Stimulated activated CD8-positive, alpha-beta memory T cell treated with anti-CD3 and anti-CD28 coated beads, Interleukin-7, amount 100 ng/mL, for 48 hours (primary cell): ENCODE data around the gene CIDEA.

Experiments
- DNase-seq, 2 donors: peaks; one replicate each; pipeline ENCODE4 v3.0.0-alpha.2; 2020; ENCODE audit warnings: low read depth in 1 of 2; ENCODE audit errors: extremely low read depth in 1 of 2

Gene CIDEA

DNA sequence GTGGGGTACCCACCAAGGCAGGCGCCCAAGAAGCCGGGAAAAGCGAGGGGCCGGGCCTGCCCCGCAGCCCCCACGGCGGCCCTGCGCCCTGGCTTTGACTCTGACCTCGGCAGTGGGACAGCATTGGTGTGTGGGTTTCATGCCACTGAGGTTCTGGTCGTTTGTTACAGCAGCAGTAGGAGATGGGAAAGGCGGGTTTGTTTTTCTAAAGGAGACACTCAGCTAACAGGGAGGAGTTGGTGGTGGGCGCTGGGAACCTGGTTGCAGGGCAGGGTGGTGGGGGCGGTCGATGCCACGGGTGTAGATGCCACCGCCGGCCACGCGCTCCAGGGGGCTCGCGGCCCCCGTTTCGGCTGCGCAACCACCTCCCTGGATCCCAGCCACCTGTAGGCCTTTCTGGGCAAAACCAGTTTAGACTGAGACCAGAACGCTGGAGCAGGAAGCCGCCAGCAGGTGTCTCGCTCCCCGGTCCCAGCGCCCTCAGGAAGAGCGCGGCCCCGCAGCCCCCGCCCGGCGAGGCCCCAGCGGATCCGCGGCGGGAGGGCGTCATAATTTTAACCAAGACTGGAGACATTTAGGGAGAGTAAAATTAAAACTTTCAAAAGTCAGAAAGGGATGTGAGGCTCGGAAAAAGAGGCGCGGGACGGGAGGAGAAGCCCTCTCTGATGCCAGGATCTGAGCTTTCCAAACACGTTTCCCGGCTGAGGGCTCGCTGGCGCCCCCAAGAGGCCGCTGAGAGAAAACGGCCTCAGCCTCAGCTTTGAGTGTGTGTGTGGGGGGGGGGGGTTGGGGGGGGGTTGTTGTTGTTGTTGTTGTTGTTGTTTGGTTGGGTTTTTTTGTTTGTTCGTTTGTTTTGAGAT lies 17.4 kb downstream of the CIDEA start:
- DNase-seq, result peak in 1 of 2 donors; percentile 20

DNA sequence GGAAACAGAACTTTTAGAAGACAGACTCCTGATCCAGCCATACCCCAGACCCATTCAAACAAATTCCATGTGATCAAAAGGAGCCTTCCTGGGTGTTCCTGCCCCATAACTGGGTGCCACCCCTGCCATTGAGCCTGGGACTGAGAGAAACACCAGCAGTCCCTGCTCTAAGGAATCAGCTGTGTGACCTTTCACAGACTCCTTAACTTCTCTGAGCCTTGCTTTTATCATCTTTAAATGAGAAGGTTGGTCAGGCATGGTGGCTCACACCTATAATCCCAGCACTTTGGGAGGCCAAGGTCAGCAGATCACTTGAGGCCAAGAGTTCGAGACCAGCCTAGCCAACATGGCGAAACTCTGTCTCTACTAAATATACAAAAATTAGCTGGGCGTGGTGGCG lies 20.6 kb downstream of the CIDEA start:
- no peak for DNase-seq

DNA sequence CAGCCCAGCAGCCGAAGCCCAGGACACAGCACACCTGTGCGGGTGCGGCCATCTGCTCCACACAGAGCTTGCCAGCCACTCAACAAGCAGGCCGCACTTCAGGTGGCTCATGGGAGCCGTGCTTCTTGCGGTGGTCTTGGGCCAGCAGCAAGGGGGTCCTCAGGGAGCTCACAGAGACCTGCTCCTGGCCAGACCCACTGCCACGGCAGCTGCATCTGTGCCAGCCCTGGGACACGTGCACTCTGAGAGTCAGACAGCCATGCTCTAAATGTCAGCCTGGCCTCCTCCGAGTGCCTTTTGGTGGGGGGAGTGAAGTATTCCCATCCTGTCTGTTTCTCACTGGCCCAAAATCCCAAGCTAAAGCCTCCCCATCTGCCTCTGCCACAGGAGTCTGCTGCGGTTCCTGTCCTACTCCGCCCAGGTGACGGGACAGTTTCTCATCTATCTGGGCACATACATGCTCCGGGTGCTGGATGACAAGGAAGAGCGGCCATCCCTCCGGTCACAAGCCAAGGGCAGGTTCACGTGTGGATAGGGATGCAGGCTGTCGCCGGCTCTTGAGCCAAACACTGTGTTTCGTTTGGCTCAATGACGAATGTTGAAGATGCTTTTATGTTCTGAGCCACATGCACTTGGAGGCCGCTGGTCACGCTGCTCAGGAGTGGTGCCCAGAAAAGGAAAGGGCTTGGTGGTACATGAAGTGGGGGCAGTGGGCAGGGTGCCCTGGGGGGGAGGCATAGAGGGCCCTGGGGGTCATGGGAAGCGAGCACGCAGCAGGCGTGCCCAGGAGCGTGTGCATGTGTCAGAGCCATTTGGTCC lies 22.8 kb downstream of the CIDEA start:
- DNase-seq, result no peak

DNA sequence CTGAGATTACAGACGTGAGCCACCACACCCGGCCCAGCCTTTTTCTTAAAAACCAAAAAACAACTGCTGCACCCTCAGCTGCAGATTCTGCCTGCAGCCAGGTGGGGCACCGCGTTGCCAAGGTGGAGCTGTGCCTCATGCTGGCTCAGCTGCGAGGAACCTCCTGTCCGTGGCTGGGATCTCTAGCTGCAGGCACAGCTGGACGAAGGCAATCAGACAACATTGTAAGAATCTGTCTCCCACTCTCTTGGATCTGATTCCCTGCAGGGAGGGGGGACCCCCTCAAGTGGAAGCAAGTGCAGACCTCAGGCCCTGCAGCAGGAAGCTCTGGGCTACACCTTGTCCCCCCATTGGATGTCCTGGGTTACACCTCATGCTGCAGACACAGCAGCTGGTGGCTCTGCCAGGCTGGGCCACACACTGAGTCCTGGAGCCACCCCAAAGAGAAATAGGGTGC lies 24.1 kb downstream of the CIDEA start:
- DNase-seq, result no peak

DNA sequence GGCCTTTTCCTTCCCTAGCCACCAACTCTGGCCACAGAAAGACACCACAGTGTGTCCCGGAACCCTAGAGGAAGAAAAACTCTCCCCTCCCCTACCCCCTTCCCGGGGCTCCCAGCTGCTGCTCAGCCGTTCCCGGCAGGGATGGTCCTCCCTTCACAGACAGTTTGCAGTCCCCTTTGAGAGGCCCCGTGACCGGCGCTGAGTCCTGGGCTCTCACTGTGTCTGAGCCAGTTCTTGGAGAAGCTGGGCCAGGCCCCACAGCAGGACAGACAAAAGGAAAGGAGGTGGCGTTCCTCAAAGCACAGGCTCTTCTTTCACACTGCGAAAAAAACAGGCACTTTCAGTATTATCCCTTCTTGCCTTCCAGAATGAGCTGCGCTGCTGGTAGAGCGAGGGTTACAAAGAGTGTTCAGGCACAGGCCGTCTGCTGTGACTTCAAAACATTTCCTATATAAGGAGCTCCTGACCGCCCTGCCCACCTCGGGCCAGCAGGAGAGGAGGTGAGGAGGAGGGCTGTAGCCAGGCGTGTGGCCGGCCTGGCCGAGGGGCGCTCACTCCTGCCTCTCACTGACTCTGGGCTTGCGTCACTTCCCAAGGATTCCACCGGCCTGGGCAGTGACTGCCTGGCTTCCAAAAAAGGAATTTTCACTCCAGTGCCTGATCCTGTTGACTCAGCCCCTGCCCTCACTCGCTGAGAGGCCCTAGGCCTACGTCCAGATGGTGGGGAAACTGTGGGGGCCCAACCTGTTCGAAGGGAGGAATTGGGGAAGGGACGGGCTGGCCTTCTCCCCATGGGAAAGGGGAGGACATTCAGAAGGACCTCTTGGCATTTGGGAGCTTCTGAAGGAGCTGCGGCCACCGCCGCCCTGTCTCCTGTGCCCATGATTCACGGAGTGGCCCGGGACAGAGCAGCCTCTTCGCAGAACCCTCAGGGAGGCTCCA lies 24.9 kb downstream of the CIDEA start:
- no peak for DNase-seq

GRCh38 chr18:12279781-12280531 lies 25.8 kb downstream of the CIDEA start:
- DNase-seq, result no peak

- no peak for DNase-seq
Measured at GRCh38 chr18:12281861-12282260, 27.7 kb downstream of the CIDEA start.

DNA sequence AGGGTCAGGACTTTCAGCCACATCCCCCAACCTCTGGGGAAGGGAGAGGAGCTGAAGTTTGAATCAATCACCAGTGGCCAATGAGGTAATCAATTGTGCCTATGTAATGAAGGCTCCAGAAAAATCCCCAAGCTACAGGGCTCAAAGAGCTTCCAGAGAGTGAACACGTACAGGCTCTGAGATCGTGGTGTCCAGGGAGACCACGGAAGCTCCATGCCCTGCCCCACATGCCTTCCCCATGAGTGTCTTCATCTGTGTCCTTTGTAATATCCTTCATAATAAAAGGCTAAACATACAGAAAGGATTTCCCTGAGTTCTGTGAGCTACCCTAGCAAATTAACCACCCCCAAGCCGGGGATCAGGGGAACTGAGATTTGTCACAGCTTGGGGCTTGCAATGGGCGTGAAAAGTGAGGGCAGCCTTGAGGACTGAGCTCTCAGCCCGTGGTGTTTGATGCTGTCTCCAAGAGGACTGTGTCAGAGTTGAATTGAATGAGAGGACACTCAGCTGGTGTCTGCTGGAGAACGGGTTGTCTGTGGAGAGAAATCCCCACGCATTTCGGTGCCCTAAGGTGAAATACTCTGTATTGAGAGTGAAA lies 28.4 kb downstream of the CIDEA start:
- no peak for DNase-seq

GRCh38 chr18:12283256-12283655 lies 29.1 kb downstream of the CIDEA start:
- DNase-seq, result no peak

DNA sequence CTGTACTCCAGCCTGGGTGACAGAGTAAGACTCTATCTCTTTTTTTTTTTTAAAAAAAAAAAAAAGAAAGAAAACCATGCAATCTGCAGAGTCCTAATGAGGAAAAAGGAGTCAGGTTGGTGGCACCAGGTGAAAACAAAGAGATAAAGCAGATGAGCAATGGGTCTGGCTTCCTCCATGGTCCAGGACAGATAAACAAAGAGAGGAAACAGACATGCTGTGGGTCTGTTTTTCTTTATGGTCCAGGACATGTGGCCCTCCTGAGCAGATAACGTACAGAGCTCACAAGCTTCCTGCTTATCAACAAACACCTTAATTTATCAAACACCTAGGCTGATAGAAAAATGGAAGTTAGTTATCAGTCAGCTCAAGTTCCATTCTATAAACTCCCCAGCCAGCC lies 29.5 kb downstream of the CIDEA start:
- no peak for DNase-seq

- no peak for DNase-seq
Measured at GRCh38 chr18:12287131-12287681, 33.0 kb downstream of the CIDEA start.

- DNase-seq, result no peak
Measured at GRCh38 chr18:12287684-12288402, 33.7 kb downstream of the CIDEA start.

DNA sequence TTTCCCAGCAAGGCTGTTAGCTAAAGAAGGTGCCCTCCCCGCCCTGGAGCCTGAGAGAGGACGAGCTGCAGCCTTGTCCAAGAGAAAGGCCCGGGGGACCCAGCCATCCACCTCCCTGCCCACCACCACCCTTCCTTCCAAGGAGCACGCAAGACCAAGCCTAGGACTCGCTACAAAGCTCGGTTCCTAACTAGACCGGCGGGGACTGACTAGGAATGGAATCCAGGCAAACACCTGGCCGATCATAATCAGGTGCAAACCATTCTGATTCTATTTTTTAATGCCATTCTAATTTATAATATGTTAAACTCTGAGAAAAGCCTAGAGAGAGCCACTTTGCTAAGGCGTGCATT lies 34.2 kb downstream of the CIDEA start:
- DNase-seq, result no peak

- DNase-seq, result no peak
Measured at GRCh38 chr18:12290086-12290485, 35.9 kb downstream of the CIDEA start.

DNA sequence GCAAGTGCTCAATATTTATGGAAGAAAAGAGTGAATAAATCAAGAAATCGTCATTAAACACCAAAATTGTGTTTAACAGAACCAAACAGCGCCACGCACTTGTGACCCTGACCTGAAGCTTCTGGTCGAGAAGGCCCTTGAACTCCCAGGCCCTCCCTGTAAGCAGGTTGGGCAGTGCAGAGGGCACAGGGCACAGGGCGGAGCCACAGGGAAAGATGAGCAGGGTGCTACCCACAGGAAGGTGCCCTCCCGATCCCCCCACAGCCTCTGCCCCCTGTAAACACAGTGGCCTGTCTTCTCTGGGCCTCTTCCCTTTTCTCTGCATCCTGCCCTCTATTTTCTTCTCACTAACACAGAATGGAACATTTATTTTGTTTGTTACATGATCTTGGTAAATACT lies 37.0 kb downstream of the CIDEA start:
- DNase-seq, result no peak

DNA sequence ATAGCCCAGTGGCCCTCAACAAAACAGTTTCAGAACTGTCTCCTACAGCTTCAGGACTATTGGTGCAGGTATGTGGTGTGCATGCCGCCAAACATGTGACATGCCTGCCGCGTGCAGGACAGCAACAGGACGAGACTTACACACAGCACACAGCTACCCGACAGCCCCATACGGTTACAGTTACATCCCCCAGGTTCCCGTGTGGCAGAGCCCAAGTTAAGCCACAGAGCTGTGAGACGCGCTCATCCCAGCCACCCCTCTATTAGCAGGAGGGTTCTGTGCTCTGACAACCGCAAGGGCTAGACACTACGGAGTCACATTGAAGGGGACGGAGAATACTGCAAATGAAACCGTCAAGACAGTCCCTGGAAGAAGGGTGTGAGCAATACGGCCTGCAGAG lies 37.5 kb downstream of the CIDEA start:
- DNase-seq, result no peak

GRCh38 chr18:12293831-12294230 lies 39.7 kb downstream of the CIDEA start:
- no peak for DNase-seq

DNA sequence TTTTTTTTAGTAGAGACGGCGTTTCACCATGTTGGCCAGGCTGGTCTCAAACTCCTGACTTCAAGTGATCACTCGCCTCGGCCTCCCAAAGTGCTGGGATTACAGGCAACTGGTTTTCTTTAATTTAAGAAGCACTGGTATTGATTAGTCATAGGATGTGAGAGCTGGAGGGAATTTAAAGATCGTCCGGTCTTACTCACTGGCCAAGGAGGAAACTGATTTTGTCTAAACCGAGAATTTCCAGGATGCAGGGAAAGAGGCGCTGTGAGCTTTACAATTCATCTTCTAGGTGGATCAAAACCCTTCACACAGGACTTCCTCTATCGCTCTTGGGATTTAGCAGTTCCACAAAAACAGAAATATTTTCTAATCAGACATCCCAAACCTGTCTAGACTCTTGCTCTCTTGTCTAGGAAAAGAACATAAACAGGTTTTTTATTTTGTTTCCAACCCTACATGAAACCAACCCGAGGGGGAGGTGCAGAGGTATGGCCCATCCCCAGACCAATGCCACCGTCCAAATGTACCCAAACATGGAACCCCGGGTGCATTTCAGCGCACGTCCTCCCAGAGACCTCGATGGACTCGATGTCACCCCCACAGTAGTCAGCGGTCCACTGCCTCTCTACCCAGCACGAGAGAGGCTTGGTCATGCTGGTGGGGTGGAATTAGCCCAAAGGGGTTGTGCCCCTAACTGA lies 41.4 kb downstream of the CIDEA start:
- no peak for DNase-seq

DNA sequence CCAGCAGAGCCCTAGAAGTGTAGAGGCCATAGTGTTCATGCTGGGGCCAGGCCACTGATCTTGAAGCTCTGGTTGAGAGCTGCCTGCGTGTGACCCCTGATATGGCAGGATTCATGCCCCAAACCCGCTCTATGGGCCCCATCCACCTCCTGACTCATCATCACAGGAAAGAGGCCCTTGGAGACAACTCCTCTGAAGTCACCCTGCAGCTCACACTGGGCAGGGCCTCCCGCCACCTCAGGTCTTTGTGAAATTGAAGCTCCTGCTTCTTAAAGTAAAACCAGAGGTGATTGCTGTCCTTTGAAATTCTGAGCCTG lies 41.9 kb downstream of the CIDEA start:
- no peak for DNase-seq
